ENCODE results near the gene ATP5PD.

DNA sequence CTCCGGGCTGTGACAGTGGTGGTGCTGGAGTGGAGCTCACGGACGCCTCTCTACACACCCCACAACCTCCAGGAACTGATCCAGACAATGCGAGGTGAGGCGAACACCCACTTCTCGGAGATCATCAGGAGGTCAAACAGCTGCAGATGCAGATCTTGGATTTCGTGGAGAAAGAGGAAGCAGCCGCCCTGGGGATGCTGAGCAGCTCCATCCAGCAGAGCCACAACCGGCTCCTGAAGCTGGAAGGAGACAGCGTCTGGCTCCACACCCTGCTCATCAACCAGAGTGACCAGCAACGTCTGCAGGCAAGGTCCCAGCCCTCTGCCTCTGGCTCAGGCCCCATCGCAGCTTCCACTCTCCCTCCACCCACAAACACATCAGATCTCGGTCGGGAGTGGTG, 27.8 kb upstream of the ATP5PD start:
- TF ChIP-seq, protein P1, sequence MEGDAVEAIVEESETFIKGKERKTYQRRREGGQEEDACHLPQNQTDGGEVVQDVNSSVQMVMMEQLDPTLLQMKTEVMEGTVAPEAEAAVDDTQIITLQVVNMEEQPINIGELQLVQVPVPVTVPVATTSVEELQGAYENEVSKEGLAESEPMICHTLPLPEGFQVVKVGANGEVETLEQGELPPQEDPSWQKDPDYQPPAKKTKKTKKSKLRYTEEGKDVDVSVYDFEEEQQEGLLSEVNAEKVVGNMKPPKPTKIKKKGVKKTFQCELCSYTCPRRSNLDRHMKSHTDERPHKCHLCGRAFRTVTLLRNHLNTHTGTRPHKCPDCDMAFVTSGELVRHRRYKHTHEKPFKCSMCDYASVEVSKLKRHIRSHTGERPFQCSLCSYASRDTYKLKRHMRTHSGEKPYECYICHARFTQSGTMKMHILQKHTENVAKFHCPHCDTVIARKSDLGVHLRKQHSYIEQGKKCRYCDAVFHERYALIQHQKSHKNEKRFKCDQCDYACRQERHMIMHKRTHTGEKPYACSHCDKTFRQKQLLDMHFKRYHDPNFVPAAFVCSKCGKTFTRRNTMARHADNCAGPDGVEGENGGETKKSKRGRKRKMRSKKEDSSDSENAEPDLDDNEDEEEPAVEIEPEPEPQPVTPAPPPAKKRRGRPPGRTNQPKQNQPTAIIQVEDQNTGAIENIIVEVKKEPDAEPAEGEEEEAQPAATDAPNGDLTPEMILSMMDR (IDR thresholded peaks at IDR 0.05): no peak
- TF ChIP-seq POLR2AphosphoS5 (IDR thresholded peaks at IDR 0.05): no peak

Data from sigmoid colon (tissue), 4 donors.